ENCODE results near the gene DNAJC8.

Gene DNAJC8

GRCh38 chr1:28199328-28200233 lies 33.2 kb downstream of the DNAJC8 start:
- DNase-seq, result no peak

- DNase-seq, result no peak
Observed at GRCh38 chr1:28197682-28198415, 35.0 kb downstream of the DNAJC8 start.

GRCh38 chr1:28196330-28196729 lies 36.5 kb downstream of the DNAJC8 start:
- no peak for DNase-seq

- DNase-seq, result no peak
Observed at GRCh38 chr1:28195780-28196179, 37.0 kb downstream of the DNAJC8 start.

- DNase-seq, result no peak
Observed at GRCh38 chr1:28194326-28195035, 38.3 kb downstream of the DNAJC8 start.

- no peak for DNase-seq
Observed at GRCh38 chr1:28193701-28194161, 39.1 kb downstream of the DNAJC8 start.

- DNase-seq, result no peak
Observed at GRCh38 chr1:28190996-28191645, 41.7 kb downstream of the DNAJC8 start.

- DNase-seq, result peak; percentile 27
Observed at GRCh38 chr1:28190337-28190979, 42.4 kb downstream of the DNAJC8 start.

GRCh38 chr1:28185071-28185470 lies 47.8 kb downstream of the DNAJC8 start:
- DNase-seq, result no peak

- DNase-seq, result no peak
Observed at GRCh38 chr1:28180306-28181305, 52.2 kb downstream of the DNAJC8 start.

GRCh38 chr1:28178690-28179485 lies 53.9 kb downstream of the DNAJC8 start:
- DNase-seq, result no peak

GRCh38 chr1:28176492-28177470 lies 56.0 kb downstream of the DNAJC8 start, which contains the start of gene PTAFR:
Gene PTAFR, minus strand, starts transcription at chr1:28176690. Its CDS starts 25,669 bp downstream, at chr1:28151021.
- DNase-seq, result no peak

- DNase-seq, result no peak
Observed at GRCh38 chr1:28175955-28176485, 56.8 kb downstream of the DNAJC8 start.

- DNase-seq, result peak; percentile 57
Observed at GRCh38 chr1:28173980-28174297, 58.9 kb downstream of the DNAJC8 start.

- DNase-seq, result peak; percentile 29
Observed at GRCh38 chr1:28173151-28173979, 59.5 kb downstream of the DNAJC8 start.

GRCh38 chr1:28172713-28173150 lies 60.1 kb downstream of the DNAJC8 start:
- no peak for DNase-seq

- DNase-seq, result no peak
Observed at GRCh38 chr1:28171246-28171645, 61.6 kb downstream of the DNAJC8 start.

Measured in fibroblast of skin of abdomen (primary cell).